Activated gamma-delta T cell treated with Interleukin-2 at 50 U/mL for 16 hours (primary cell): ENCODE results near the gene NKG7.
"Not testable (repeated sequence)": the region's sequence is repeated elsewhere in the genome, so short reads cannot be mapped to it uniquely, and the experiment has no call there.

Source experiments
- DNase-seq: peaks from one replicate; pipeline ENCODE4 v3.0.0-alpha.2; 2020

Gene NKG7, protein sequence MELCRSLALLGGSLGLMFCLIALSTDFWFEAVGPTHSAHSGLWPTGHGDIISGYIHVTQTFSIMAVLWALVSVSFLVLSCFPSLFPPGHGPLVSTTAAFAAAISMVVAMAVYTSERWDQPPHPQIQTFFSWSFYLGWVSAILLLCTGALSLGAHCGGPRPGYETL

DNA sequence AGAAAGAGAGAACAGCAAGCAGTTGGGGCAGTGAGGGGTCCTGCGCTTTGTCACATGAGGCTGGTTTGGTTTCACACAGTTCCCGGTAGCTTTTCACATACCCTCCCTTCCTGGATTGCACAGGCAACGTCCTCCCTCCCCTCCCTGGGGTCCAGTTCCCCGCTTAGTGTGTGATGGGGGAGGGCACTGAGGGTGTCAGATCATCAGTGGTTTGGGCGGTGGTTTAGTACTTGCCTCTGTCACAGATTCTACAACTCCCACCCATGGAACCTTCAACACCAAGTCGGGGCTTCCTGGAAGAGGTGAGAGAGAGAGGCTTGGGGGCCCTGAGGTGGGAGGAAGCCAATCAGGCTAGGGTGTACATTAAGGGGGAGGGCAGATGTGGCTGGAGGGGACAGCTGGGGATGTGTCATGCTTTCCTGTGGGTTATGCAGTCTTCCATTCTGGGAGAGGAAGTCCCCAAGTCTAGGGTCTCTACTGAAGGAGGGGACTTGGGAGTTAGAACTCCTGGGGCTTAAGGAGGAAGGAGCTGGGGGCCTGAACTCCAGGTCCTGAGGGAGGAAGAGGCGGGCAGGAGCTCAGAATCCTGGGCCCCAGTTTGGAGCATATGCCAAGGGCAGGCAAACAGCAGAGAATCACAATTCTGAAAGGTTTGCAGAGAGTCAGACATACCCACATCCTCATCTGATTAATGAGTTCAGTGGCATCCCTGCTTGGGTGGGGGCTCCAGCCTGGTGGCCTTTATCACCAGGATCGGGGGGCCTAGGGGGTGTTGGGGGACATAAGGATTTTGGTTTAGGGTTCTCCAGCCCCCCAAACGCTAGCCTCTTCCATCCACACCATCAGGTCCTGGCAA lies at the start of gene NKG7:
Gene NKG7 (minus strand): TSS at position 6 of the 856 bp plus-strand sequence. CDS start 119 bp downstream, outside the sequence.
- DNase-seq: peak; percentile 82

DNA sequence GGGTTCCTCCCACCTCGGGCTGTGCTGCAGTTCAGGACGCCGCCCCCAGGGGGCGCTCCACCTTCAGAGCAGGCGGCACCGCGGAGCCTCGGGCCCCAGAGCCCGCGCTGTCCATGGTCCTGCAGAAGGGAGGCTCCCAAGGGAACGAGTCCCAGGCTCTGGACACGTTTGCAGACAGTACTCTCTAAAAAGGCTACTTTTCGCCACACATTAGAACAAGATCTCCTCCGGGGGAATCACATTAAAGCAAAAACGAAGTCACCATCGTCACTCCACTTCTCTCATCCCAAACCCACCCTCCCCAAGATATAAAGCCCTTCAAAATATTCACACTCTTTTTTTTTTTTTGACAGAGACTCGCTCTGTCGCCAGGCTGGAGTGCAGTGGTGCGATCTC lies 49.6 kb upstream of the NKG7 start:
- DNase-seq: peak; percentile 88

DNA sequence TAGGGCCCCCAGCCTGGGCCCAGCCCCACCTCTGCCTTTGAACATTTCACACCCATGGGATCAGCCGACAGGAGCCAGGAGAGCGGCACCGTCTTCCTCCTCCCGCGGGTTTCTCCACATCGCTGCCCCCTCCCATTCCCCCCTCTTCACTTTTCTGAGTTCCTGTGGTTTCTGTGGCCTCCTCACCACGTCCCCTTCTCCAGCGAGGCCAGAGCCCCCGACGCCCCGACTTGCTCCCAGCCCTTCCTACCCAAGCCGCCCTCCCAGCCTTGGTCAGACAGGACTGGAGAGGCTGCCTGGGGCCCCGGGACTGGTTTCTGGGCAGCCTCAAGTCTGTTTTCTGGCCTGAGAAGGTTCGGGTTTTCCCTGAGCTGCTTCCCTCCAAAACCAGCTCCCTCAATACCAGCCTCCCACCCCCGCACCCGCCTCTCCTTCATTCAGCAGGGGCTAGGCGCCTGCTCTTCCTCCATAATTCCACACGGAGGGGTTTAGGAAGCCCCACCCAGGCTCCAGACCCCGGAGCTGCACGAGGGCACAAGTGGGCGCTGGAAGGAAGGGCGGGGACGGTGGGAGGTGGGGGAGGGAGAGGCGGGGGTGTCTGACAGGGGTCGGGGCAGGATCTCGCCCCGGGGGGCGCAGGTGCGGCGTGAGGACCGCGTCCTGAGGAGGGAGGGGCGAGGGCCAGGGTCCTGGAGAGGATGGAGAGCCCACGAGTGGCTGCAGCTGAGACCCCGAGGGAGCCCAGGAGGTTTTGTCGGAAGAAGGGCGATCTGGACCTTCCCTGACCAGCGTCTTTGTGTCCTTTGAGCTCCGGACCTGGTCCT lies 49.0 kb upstream of the NKG7 start:
- no peak for DNase-seq

DNA sequence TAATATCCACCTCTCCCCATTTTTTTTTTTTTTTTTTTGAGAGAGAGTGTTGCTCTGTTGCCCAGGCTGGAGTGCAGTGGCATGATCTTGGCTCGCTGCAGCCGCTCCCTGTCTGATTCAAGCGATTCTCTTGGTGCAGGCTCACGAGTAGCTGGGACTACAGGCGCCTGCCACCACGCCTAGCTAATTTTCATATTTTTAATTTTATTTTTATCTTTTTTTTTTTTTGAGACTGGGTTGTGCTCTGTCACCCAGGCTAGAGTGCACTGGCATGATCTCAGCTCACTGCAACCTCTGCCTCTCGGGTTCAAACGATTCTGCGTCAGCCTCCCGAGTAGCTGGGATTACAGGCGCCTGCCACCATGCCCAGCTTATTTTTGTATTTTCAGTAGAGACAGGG lies 48.1 kb upstream of the NKG7 start:
- not testable (repeated sequence) for DNase-seq

DNA sequence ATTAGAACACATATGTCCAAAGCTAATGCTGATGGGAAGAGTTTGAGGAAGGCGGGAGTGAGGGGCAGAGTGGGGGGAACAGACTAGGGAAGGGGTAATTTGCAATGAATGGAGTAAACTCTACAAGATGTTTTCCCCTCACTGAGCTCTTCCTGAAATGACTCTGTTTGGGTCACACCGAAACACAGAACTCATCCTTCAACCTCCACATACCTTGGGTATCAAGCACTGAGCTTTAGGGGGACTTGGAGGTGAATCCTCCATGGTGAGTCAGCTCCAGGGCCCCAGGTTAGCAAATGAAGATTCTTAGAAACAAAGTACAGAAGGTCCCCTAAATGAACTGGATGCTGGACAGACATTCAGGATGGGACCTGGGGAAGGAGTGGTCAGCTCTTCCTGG lies 46.3 kb upstream of the NKG7 start:
- no peak for DNase-seq

DNA sequence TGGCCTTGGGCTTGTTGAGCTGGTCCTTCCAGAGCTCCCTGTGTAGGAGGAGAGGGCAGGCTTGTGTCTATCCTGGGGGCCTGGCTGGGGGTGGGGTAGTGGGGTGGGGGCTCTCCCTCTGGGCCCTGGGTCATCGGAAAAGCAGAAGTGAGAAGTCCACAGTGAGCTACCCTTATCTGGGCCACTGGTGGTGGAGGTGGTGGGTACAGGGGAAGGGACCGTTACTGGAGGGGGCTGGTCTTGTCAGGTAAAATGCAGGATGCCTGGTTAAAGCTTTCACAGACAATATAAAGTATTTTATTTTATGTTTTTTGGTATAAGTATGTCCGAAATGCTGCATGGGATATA lies 45.3 kb upstream of the NKG7 start:
- no peak for DNase-seq

DNA sequence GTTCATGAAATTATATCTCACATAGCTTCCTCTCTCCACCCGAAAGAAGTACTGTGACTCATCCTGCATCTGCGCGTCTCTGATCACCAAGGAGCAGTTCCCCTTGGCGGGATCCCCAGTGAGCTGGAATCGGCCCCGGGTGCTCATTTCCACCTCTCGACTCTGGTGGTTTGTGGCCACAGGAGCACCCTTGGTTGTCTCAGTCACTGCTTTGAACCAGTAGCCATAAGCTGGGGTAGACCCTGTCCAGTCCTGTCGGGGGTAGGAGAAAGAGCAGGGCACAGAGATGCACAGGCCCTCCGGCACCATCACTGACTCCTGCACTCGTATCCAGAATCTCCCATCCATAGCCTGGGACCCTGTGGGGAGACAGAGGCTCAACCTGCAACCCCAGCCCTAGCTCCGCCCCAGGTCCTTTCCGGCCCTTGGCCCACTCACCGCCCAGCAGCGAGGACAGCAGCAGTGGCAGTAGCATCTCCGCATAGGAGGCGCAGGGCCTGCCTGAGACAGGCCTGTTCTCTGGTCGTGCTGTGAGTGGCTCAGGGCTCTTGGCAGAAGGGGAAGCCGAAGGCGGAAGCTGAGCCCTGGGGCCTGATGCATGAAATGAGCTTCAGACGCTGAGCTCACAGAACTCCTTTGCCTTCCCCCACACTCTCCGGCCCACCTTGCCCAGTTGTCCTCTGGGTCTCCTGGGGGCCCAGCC lies 44.8 kb upstream of the NKG7 start, which contains the start of gene SIGLEC10:
Gene SIGLEC10 (minus strand): TSS at position 536 of the 703 bp plus-strand sequence. CDS start 61 bp downstream, at position 475.
- peak; percentile 17 for DNase-seq

DNA sequence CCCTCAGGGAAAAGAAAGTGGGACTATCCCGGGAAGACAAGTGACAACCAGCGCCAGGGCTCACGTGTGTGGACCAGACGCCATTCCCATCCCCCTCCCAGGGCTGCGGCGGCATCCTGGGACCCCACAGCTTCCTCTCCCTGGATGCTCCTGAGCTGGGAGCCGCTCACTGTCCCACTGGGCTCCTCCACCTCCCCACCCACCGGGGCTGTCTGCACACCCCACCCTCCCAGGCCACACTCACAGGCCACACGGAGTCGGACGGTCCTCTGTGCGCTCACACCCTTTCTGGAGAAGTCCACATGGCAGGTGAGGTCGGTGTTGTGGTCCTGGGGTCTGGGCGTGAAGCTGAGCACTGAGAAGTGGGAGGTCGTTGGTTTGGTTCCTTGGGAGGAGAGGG lies 44.0 kb upstream of the NKG7 start:
- not testable (repeated sequence) for DNase-seq

DNA sequence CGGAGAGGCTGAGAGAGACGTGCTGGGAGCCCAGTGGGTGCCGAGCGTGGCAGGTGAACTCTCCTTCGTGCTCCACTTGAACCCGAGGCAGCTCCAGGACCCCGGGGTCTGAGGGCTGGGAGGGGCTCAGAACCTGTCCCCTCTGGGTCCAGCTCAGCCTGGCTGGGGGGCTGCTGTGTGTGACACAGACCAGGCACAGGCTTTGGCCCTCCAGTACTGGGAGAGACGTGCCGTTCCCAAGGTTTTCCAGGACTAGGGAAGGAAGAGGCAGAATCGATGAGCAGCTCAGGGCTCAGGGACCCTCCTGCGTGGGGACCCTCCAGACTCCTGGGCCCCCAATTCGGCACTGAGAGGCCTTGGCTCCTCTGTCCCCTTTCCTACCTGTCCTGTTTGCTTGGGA lies 42.7 kb upstream of the NKG7 start:
- DNase-seq: no peak

DNA sequence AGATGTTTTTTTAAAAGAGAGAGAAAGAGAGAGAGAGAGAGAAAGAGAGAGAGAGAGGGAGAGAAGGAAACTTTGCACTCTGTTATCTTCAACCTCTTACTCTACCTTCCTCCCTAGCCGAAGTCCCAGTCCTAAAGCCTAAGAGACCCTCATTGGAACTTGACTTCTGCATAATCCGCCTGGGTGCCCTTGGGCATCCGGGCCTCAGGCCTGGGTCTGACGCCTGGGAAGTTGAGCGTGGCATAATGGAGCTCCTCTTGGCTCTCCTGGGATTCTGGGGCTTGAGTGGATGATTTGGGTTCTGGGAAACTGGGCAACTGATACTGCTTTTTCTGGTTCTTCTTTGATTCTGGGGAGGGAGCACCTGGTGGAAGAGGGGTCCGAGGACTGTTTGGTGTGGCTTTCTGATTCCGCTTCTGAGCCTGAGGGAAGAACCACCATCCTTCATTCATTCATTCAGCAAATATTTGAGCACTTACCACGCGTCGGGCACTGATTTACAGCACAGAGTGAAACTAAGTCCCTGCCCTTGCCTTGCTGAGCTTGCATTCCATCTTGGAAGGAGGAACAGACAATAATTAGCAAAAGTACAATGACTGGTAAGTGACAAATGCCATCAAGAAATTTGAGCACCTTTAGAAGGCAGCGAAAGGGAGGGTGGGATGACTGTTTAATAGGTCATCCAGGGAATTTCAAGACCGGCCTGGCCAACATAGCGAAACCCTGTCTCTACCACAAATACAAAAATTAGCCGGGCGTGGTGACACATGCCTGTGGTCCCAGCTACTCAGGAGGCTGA lies 38.7 kb upstream of the NKG7 start:
- DNase-seq: no peak

DNA sequence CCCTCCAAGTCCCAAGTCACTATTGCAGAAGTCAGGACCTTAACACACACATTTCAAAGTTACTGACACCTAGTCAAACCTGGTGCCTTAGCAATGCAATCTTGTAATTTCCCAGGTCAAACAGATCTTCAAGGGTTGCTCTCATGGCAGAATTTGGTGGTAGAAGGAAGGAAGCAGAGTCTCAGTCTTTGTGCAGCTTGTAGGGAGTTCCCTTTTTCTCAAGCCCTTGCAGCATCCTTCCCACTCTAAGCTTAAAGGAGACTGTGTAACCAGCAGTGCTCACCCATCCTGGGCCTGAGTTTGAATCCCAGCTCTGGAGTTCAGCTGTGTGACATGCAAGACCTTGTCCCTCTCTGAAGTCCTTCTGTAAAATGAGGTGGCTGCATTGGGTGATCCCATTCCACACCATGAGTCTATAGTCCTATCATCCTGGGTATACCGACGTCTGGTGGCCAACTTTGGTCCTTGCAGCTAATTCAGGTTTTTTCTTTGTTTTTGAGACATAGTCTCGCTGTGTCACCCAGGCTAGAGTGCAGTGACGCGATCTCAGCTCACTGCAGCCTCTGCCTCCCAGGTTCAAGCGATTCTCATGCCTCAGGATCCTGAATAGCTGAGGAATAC lies 35.2 kb upstream of the NKG7 start:
- peak; percentile 18 for DNase-seq

DNA sequence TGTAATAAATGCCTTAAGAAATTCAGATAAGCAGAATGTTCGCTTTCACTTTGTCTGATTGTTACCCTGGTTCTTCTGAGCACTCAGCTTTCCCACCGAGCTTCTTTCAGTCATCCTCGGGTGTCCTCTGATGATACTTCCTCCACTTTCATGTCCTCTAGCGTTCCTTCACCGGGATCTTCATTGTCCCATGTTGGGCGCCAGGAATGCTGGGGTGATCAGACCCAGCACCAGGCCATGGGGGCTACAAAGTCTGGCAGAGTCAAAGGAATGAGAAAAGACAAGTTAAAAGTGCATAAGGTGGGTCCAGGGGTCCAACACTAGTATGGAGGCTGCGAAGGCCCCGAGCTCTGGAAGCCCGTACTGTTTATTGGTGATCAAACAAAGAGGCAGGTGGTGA lies 29.7 kb upstream of the NKG7 start:
- no peak for DNase-seq

DNA sequence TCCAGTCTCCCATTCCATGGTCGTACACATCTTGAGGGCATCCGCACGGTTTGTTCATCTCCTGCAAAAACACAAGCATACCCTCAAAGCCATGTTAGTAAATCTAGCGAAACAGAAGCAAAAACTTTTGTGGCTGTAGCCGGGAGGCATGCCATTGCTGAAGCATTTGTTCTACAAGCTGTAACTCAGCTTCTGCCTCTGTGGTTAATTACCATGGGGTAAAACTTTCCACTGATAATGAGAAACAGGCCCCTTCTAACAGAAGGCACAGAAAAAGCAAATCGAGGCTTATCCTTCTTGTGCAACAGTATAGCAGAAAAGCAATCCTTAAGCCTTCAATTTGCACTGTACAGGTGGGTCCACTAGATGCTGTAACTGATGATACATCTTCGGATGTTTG lies 27.5 kb upstream of the NKG7 start:
- not testable (repeated sequence) for DNase-seq

DNA sequence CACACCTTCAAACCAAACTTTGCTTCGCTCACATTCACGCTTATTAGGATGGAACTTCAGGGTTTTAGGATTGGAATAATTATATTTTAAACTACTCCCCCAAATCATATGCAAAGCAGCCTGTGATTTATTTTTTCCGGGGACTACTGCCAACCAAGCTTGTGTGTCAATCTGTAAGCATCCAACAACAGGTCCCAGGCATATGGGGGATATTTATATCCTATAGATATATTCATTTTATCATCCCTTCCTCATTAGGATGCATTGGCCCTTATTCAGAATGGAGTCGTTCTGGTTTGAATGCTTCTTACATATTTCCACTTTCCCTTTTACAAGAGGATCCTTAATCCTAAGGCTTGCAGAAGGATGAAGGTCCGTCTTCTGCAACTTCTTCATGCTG lies 26.8 kb upstream of the NKG7 start:
- no peak for DNase-seq

DNA sequence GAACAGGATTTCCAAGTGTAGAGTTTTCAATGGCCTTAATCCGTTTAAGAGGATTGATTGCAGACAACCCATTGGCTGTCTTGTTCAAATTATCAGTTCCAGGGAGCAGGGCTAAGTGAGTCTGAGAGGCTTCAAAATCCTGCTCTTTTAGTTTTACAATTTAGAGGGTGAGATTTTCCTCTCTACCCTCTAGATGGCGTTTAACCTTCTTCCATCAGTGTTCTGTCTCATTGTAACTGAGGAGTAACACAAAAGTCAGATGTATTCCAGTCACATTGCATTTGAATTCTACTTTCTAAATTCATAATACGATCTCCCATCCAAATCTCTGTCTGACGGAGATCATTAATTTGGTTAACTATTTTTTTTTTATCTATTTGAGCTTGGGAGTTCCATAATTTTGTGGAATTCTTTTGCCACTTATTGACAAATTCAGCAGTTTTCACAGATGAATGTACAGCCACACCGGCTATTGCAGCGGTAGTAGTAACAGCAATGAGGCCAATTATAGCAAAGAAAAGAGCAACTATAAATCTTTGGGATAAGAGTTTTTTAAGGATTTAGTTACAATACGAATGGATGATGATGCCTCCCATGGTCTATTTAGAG lies 25.7 kb upstream of the NKG7 start:
- no peak for DNase-seq

DNA sequence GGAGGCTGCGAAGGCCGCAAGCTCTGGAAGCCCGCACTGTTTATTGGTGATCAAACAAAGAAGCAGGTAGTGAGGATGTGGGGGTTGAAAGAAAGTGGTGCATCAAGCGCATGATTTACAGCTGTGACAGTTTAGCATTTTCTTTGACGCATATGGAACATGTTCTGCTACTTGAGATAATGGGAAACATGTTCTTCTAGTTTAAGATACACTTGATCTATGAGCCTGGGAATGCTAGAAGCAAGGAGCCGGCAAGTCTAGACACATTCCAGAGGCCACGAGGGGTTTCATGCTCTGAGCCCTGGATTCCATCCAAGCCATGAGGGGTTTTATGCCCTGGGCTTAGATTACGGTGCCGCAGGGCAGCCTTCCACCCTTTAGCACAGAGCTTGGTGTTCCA lies 25.0 kb upstream of the NKG7 start:
- not testable (repeated sequence) for DNase-seq

DNA sequence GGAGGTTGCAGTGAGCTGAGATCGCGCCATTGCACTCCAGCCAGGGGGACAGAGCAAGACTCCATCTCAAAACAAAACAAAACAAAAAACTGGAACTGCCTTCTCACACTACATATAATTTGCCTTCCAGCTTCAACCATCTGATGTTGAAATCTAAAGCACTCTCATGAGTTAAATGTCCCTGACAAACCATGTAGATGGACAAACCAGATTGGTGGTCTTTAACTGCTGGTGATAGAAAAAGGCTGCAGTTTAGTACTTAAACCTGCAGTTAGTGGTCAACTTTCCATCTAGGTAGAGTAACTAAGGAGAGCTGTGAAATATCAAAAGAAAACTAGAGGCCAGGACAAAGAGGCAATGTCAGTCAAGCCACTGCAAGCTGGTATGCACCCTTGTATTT lies 23.7 kb upstream of the NKG7 start:
- DNase-seq: no peak

DNA sequence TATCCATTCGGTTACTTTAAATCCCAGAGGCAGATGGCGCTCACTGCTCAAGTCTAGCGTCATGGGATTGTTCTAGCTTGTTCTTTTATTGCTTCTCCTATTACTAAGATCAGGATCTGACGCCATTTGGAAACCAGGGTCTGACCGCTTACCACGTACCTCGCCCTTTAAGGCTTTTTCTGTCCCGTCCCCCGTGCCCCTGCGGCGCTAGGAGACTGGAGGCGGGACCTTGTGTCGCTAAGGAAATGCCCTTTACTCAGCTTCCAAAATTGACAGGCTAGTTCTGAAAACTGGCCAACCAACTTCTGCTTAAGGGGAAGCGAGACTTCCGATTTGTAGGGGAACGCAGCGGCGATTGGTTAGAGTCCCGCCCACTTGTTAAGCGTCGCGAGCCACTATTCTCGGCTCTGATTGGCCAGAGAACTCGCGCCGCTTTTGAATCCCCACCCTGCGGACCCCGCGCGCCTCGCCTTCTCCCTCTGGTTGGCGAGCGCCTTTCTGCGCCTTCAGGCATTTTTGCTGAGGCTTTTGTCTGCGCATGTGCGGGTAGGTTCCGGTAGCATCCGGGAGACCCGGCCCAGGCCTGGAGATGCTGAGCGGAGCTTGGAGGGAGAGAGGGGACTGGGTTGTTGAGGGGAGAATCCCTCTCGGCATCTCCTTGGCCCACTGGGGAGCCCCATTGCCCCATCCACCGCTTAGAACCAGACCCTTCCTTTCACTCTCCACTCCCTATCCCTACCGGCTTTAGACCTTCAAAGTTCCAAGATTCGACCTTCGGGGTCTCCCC lies 21.8 kb upstream of the NKG7 start:
- peak; percentile 81 for DNase-seq

DNA sequence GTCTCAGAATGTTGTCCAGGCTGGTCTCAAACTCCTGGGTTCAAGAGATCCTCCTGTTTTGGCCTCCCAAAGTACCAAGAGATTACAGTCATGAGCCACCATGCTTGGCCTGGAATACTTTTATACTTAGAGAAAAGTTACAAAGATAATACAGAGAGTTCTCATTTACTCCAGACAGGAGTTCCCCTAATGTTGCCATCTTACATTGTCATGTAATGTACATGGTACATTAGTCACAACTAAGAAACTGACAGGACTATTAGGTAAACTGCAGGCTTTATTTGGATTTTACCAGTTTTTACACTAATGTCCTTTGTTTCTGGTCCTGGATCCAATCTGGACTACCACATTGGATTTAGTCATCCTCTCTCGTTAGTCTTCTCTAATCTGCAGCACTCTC lies 20.2 kb upstream of the NKG7 start:
- DNase-seq: no peak

DNA sequence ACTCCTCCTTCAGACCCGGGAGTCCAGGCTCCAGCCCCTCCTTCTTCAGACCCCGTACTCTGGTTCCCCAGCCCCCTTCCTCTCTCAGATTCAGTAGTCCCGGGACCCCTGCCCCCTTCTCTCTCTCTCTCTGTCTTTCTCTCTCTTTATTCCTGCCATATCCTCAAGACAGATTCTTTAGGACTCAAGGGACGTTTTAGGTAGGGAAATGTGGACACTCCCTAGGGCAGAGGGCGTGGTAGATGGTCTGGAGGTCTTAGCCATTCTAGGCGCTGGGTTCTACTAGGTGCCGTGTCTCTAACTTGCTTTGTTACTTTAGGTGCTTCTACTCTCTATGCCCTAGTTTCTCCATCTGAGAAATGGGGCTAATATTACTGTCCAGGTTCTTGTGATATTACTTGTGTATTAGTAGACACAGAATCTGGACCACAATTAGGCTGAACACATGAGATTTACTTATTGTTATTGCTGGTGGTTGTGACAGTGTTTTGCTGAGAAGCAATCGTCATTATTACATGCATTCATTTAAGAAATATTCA lies 18.7 kb upstream of the NKG7 start:
- DNase-seq: no peak
